Naive thymus-derived CD4-positive, alpha-beta T cell (primary cell): Measurements from ENCODE around the gene RABGAP1. TPM values are rescaled to one million over a fixed set of nuclear protein-coding genes. Genes with fewer than 3 reads are reported as not detected.

Experiments
- ATAC-seq: fragments of 150-1000 bp; cut with Tn5 transposase; 2 replicates; pipeline ENCODE4 v1.10.0; 2021; ENCODE audit warnings: mild to moderate bottlenecking, moderate library complexity
- CTCF ChIA-PET: fragments of 350-600 bp; sonication (Branson Sonifier 250); formaldehyde crosslinking; loops from one replicate; lab custom pipeline; 2021; ENCODE audit warnings: antibody characterized with exemption; lab: Charles Lee
- POLR2A ChIA-PET: fragments of 350-600 bp; sonication (Branson Sonifier 250); formaldehyde crosslinking; loops from one replicate; lab custom pipeline; 2021; ENCODE audit warnings: antibody characterized with exemption, inconsistent platforms; lab: Charles Lee
- DNase-seq, 9 donors: peaks; one replicate each; pipeline versions ENCODE4 v3.0.0 to v3.0.0-alpha.2; 2020 to 2022; ENCODE audit warnings: mixed read lengths in 1 of 9
- H3K27ac ChIP-seq: one replicate; pipeline ENCODE4 v1.7.0; 2013; ENCODE audit warnings: mild to moderate bottlenecking, low read depth, low read length, moderate library complexity
- H3K27me3 ChIP-seq, 2 donors: one replicate each; pipeline ENCODE4 v1.7.0; 2013; ENCODE audit warnings: low read length in 2 of 2, mild to moderate bottlenecking in 2 of 2, moderate library complexity in 2 of 2; ENCODE audit not compliant: control insufficient read depth in 2 of 2, insufficient read depth in 2 of 2
- H3K36me3 ChIP-seq, 3 experiments: 1 replicate in 2 of 3; 2 replicates in 1 of 3; pipeline ENCODE4 v1.7.0; 2013; ENCODE audit warnings: low read length in 3 of 3, mild to moderate bottlenecking in 3 of 3, moderate library complexity in 1 of 3; ENCODE audit not compliant: insufficient read depth in 3 of 3, control insufficient read depth in 2 of 3
- H3K4me1 ChIP-seq, 2 donors: one replicate each; pipeline ENCODE4 v1.7.0; 2013; ENCODE audit warnings: low read length in 2 of 2, mild to moderate bottlenecking in 2 of 2, moderate library complexity in 1 of 2; ENCODE audit not compliant: control insufficient read depth in 2 of 2, insufficient read depth in 2 of 2
- H3K4me3 ChIP-seq: 2 replicates; pipeline ENCODE4 v1.7.0; 2013; ENCODE audit warnings: mild to moderate bottlenecking, low read length
- H3K9me3 ChIP-seq, 3 experiments: 1 replicate in 2 of 3; 2 replicates in 1 of 3; pipeline ENCODE4 v1.7.0; 2013; ENCODE audit warnings: low read length in 3 of 3; ENCODE audit not compliant: control insufficient read depth in 2 of 3
- H3K27ac Mint-ChIP-seq, 9 donors: one replicate each; pipeline ENCODE4 v1.8.0; 2020 to 2022; ENCODE audit warnings: mixed read lengths in 9 of 9, mild to moderate bottlenecking in 8 of 9, moderate library complexity in 5 of 9, inconsistent platforms in 2 of 9
- H3K27me3 Mint-ChIP-seq, 5 donors: one replicate each; pipeline ENCODE4 v1.8.0; 2021 to 2022; ENCODE audit warnings: mixed read lengths in 5 of 5, mild to moderate bottlenecking in 1 of 5
- H3K36me3 Mint-ChIP-seq, 5 donors: one replicate each; pipeline ENCODE4 v1.8.0; 2020 to 2022; ENCODE audit warnings: mixed read lengths in 5 of 5, mild to moderate bottlenecking in 3 of 5, inconsistent platforms in 1 of 5
- H3K4me1 Mint-ChIP-seq, 7 donors: one replicate each; pipeline ENCODE4 v1.8.0; 2020 to 2022; ENCODE audit warnings: mixed read lengths in 7 of 7, mild to moderate bottlenecking in 3 of 7, inconsistent platforms in 1 of 7
- H3K4me3 Mint-ChIP-seq, 10 donors: one replicate each; pipeline ENCODE4 v1.8.0; 2020 to 2022; ENCODE audit warnings: mild to moderate bottlenecking in 10 of 10, mixed read lengths in 10 of 10, moderate library complexity in 6 of 10, inconsistent platforms in 2 of 10
- H3K9me3 Mint-ChIP-seq, 11 donors: one replicate each; pipeline ENCODE4 v1.8.0; 2020 to 2022; ENCODE audit warnings: mixed read lengths in 11 of 11, mild to moderate bottlenecking in 4 of 11, inconsistent platforms in 1 of 11, moderate library complexity in 1 of 11
- intact Hi-C, 2 donors: fragments of 100-400 bp; cut with micrococcal nuclease; formaldehyde crosslinking; loops; one replicate each; pipeline ENCODE4 v1.15.1; 2023
- polyA plus RNA-seq, 2 donors: library from polyadenylated mRNA; unstranded; fragments of 300-500 nt; fragmentation: Illumina TruSeq; gene quantifications; one replicate each; pipeline ENCODE4 v1.2.3, GENCODE V29; 2021
- total RNA-seq, 6 experiments: library from RNA in 5 of 6; stranded (reverse) in 5 of 6; gene quantifications; 1 replicate in 5 of 6; 2 replicates in 1 of 6; pipeline ENCODE4 v1.2.3 and lab custom pipeline; 2021 to 2026

The RABGAP1 gene
- total and polyA plus RNA-seq, 7 experiments from 2014 or later = 25.5 to 45.7 (median 34.1) TPM

- ChIA-PET POLR2A (no interaction called here), CTCF (no interaction called here)
- ATAC-seq (no peak), DNase-seq (no peak)
- Histone ChIP-seq H3K27ac (no peak overlapping the region), H3K4me1 (no peaks in the 10 kb centered on the region), H3K36me3 (peaks cover 0 to 69% (median 0%) of the 10 kb centered on the region in 3 experiments), H3K9me3 (no peaks in the 10 kb centered on the region), H3K4me3 (no peak overlapping the region), H3K27me3 (no peaks in the 10 kb centered on the region)
- Mint-ChIP-seq H3K36me3 (peaks cover 7 to 39% (median 12%) of the 10 kb centered on the region in 5 donors), H3K27me3 (no peaks in the 10 kb centered on the region), H3K27ac (no peak overlapping the region), H3K9me3 (no peaks in the 10 kb centered on the region), H3K4me3 (no peak overlapping the region), H3K4me1 (peaks cover 0 to 5% (median 0%) of the 10 kb centered on the region in 7 donors)
- intact Hi-C loops = loop anchor here in 1 of 2 donors (10.0 kb wide), 1 partner anchor 141 kb away; no protein-coding TSS in a partner anchor
Measured at GRCh38 chr9:123083680-123084079, 142.9 kb downstream of the RABGAP1 start.

GRCh38 chr9:123084256-123084655 lies 143.4 kb downstream of the RABGAP1 start:
- Mint-ChIP-seq H3K27ac (no peak overlapping the region), H3K27me3 (no peaks in the 10 kb centered on the region), H3K4me3 (no peak overlapping the region), H3K36me3 (peaks cover 8 to 40% (median 11%) of the 10 kb centered on the region in 5 donors), H3K4me1 (peaks cover 0 to 5% (median 0%) of the 10 kb centered on the region in 7 donors), H3K9me3 (no peaks in the 10 kb centered on the region)
- DNase-seq = no peak
- H3K4me1 ChIP-seq = no peaks in the 10 kb centered on the region
- H3K36me3 ChIP-seq = peaks cover 0 to 71% (median 0%) of the 10 kb centered on the region in 3 experiments
- H3K4me3 ChIP-seq = no peak overlapping the region
- ChIA-PET CTCF (no interaction called here), POLR2A (interaction anchor here (0.8 kb wide), 1 partner anchor 29 kb away, joined by 3 read pairs; no protein-coding TSS in a partner anchor)
- intact Hi-C loops = loop anchor here in 1 of 2 donors (10.0 kb wide), 1 partner anchor 141 kb away; no protein-coding TSS in a partner anchor
- no peaks in the 10 kb centered on the region for H3K27me3 ChIP-seq
- H3K27ac ChIP-seq = no peak overlapping the region
- no peaks in the 10 kb centered on the region for H3K9me3 ChIP-seq
- ATAC-seq = no peak

- no peak overlapping the region for H3K4me3 ChIP-seq
- H3K36me3 Mint-ChIP-seq = peaks cover 3 to 39% (median 12%) of the 10 kb centered on the region in 5 donors
Measured at GRCh38 chr9:123085916-123086315, 145.1 kb downstream of the RABGAP1 start.

GRCh38 chr9:123087359-123087888 lies 146.6 kb downstream of the RABGAP1 start:
- peaks cover 0 to 80% (median 0%) of the 10 kb centered on the region in 3 experiments for H3K36me3 ChIP-seq
- H3K36me3 Mint-ChIP-seq = peaks cover 0 to 41% (median 12%) of the 10 kb centered on the region in 5 donors
- ATAC-seq (no peak), DNase-seq (no peak)
- no peaks in the 10 kb centered on the region for H3K9me3 Mint-ChIP-seq
- H3K4me3 Mint-ChIP-seq = no peak overlapping the region
- no peaks in the 10 kb centered on the region for H3K27me3 ChIP-seq
- no peaks in the 10 kb centered on the region for H3K4me1 ChIP-seq
- intact Hi-C loops = loop anchor here in 1 of 2 donors (10.0 kb wide), 1 partner anchor 137 kb away; no protein-coding TSS in a partner anchor
- no peak overlapping the region for H3K4me3 ChIP-seq
- ChIA-PET CTCF (no interaction called here), POLR2A (no interaction called here)
- peak overlapping the region in 3 of 9 donors; percentile 16 to 34 (median 28) for H3K27ac Mint-ChIP-seq
- peaks cover 0 to 4% (median 0%) of the 10 kb centered on the region in 7 donors for H3K4me1 Mint-ChIP-seq
- no peaks in the 10 kb centered on the region for H3K27me3 Mint-ChIP-seq
- no peak overlapping the region for H3K27ac ChIP-seq
- H3K9me3 ChIP-seq = no peaks in the 10 kb centered on the region

More at GRCh38 chr9:123085916-123086315, 145.1 kb downstream of the RABGAP1 start:
- Mint-ChIP-seq H3K4me1 (peaks cover 0 to 4% (median 0%) of the 10 kb centered on the region in 7 donors), H3K9me3 (no peaks in the 10 kb centered on the region), H3K27me3 (no peaks in the 10 kb centered on the region), H3K27ac (no peak overlapping the region), H3K4me3 (no peak overlapping the region)
- Histone ChIP-seq H3K36me3 (peaks cover 0 to 72% (median 0%) of the 10 kb centered on the region in 3 experiments), H3K9me3 (no peaks in the 10 kb centered on the region), H3K27ac (no peak overlapping the region), H3K4me1 (no peaks in the 10 kb centered on the region), H3K27me3 (no peaks in the 10 kb centered on the region)
- ChIA-PET CTCF (no interaction called here), POLR2A (no interaction called here)
- DNase-seq (no peak), ATAC-seq (no peak)
- intact Hi-C loops = loop anchor here in 1 of 2 donors (10.0 kb wide), 1 partner anchor 139 kb away; no protein-coding TSS in a partner anchor

GRCh38 chr9:123089040-123089439 lies 148.2 kb downstream of the RABGAP1 start:
- CTCF ChIA-PET = no interaction called here
- ATAC-seq = no peak

GRCh38 chr9:123089790-123090189 lies 149.0 kb downstream of the RABGAP1 start:
- Mint-ChIP-seq H3K27me3 (no peaks in the 10 kb centered on the region), H3K4me1 (peaks cover 0 to 4% (median 0%) of the 10 kb centered on the region in 7 donors), H3K27ac (no peak overlapping the region), H3K36me3 (peaks cover 5 to 50% (median 16%) of the 10 kb centered on the region in 5 donors), H3K9me3 (no peaks in the 10 kb centered on the region), H3K4me3 (no peak overlapping the region)
- intact Hi-C loops = loop anchor here in 1 of 2 donors (10.0 kb wide), 1 partner anchor 135 kb away; no protein-coding TSS in a partner anchor
- POLR2A ChIA-PET = no interaction called here
- Histone ChIP-seq H3K36me3 (peaks cover 0 to 74% (median 4%) of the 10 kb centered on the region in 3 experiments), H3K27me3 (no peaks in the 10 kb centered on the region), H3K9me3 (no peaks in the 10 kb centered on the region), H3K27ac (no peak overlapping the region), H3K4me1 (no peaks in the 10 kb centered on the region), H3K4me3 (no peak overlapping the region)
- ATAC-seq (no peak), DNase-seq (no peak)
- CTCF ChIA-PET = interaction anchor here (0.9 kb wide), 1 partner anchor 260 kb away, joined by 3 read pairs; no protein-coding TSS in a partner anchor

More at GRCh38 chr9:123089040-123089439, 148.2 kb downstream of the RABGAP1 start:
- Mint-ChIP-seq H3K36me3 (peaks cover 3 to 53% (median 15%) of the 10 kb centered on the region in 5 donors), H3K27ac (peak overlapping the region in 4 of 9 donors; percentile 21 to 82 (median 74)), H3K27me3 (no peaks in the 10 kb centered on the region), H3K4me3 (no peak overlapping the region), H3K9me3 (no peaks in the 10 kb centered on the region), H3K4me1 (peaks cover 0 to 4% (median 0%) of the 10 kb centered on the region in 7 donors)
- intact Hi-C loops = loop anchor here in 1 of 2 donors (10.0 kb wide), 1 partner anchor 136 kb away; no protein-coding TSS in a partner anchor
- POLR2A ChIA-PET = no interaction called here
- no peaks in the 10 kb centered on the region for H3K4me1 ChIP-seq
- no peaks in the 10 kb centered on the region for H3K27me3 ChIP-seq
- H3K36me3 ChIP-seq = peaks cover 0 to 81% (median 2%) of the 10 kb centered on the region in 3 experiments
- DNase-seq = no peak
- no peaks in the 10 kb centered on the region for H3K9me3 ChIP-seq
- H3K4me3 ChIP-seq = no peak overlapping the region
- H3K27ac ChIP-seq = no peak overlapping the region
